Ovary (tissue), 9 donors: ENCODE results near the gene RPS6KA3. TPM values are rescaled to one million over a fixed set of nuclear protein-coding genes. Genes with fewer than 3 reads are reported as not detected.

Experiments used
- DNase-seq, 5 donors: peaks; one replicate each; pipeline ENCODE4 v3.0.0-alpha.2; 2019 to 2020
- H3K27ac ChIP-seq, 2 donors: fragments of 200-600 bp; one replicate each; pipeline versions ENCODE4 v1.5.1 to v1.8.0; 2019 to 2022
- H3K27me3 ChIP-seq: fragments of 200-600 bp; one replicate; pipeline ENCODE4 v1.8.0; 2022
- H3K36me3 ChIP-seq: fragments of 200-600 bp; sonication (generic); one replicate; pipeline ENCODE4 v1.5.1; 2019
- H3K4me1 ChIP-seq: one replicate; pipeline ENCODE4 v1.8.1; 2013; ENCODE audit warnings: mild to moderate bottlenecking, moderate library complexity; ENCODE audit not compliant: insufficient read depth
- H3K4me3 ChIP-seq: fragments of 200-600 bp; sonication (generic); one replicate; pipeline ENCODE4 v1.5.1; 2017
- H3K9me3 ChIP-seq, 2 donors: fragments of 200-600 bp in 1 of 2; sonication (generic) in 1 of 2; one replicate each; pipeline versions ENCODE4 v1.5.1 to v1.8.1; 2013 to 2019; ENCODE audit warnings: mild to moderate bottlenecking in 1 of 2, moderate library complexity in 1 of 2
- CTCF ChIP-seq, 3 donors: fragments of 450-650 bp in 2 of 3; fragments of 200-600 bp in 1 of 3; IDR thresholded peaks; one replicate each; pipeline versions ENCODE4 v1.5.1 to v1.8.0; 2016 to 2022; ENCODE audit warnings: antibody characterized with exemption in 3 of 3, mild to moderate bottlenecking in 1 of 3
- EP300 ChIP-seq: sonication (generic); formaldehyde crosslinking; IDR thresholded peaks from one replicate; pipeline ENCODE4 v1.6.1; 2017; ENCODE audit warnings: antibody characterized with exemption
- POLR2A ChIP-seq: fragments of 450-650 bp; IDR thresholded peaks from one replicate; pipeline ENCODE4 v1.6.1; 2017; ENCODE audit warnings: antibody characterized with exemption, mild to moderate bottlenecking, moderate library complexity
- WGBS, 3 donors: extraction: QIAGEN DNeasy Blood & Tissue Kit in 1 of 3; methylation state at CpG; one replicate each; pipeline versions ENCODE4 v1.1.5 to v1.1.7; 2013 to 2017; 5-methylcytosine and 5-hydroxymethylcytosine counted together
- intact Hi-C, 4 donors: fragments of 100-400 bp; cut with DNase I; formaldehyde crosslinking; loops; one replicate each; pipeline versions ENCODE4 v1.11.0 to v1.15.1; 2022 to 2023
- polyA plus RNA-seq, 2 donors: library from polyadenylated mRNA; stranded (reverse); fragments of 200-250 nt in 1 of 2; fragments of 350-450 nt in 1 of 2; fragmentation: Illumina TruSeq in 1 of 2; extraction: RNeasy Lipid Tissue Mini Kit (QIAGEN cat#74804) in 1 of 2; gene quantifications; one replicate each; pipeline ENCODE4 v1.2.3, GENCODE V29; 2013 to 2014
- total RNA-seq, 7 donors: library from RNA; depleted of rRNA in 2 of 7; stranded (reverse); fragments of >200 nt in 2 of 7; fragmentation: NEBNext Ultra II Directional in 3 of 7; extraction: Animal tissue kit (Norgen Biotek cat#: 25700) in 3 of 7; gene quantifications; one replicate each; pipeline versions ENCODE4 v1.1.0 to v1.2.4, GENCODE V29; 2016 to 2023
- donor health status: DM: no; HTN: no; CAD: no; lungs with moderate emphysema.
- donor health status: DM: no; HTN: no; CAD: no.
- donor health status: Bipolar disorder and iron deficiency.
- donor health status: DM: yes; HTN: yes; CAD: no.
- donor health status: DM: no; HTN: no; CAD: no.
- donor health status: DM: yes; HTN: yes; CAD: no.

RPS6KA3 gene
- total and polyA plus RNA-seq, 9 donors: 10.1 to 30.3 (median 26.6) TPM

- intact Hi-C loops: loop anchor here in 1 of 4 donors (5.0 kb wide), 1 partner anchor 124 kb away; the partner anchor contains the start of gene RPS6KA3
- Histone ChIP-seq H3K27me3 (no peaks in the 10 kb centered on the region), H3K36me3 (no peaks in the 10 kb centered on the region), H3K4me3 (no peak overlapping the region), H3K27ac (peak overlapping the region in 1 of 2 donors; percentile 53), H3K4me1 (peaks cover 7% of the 10 kb centered on the region), H3K9me3 (no peaks in the 10 kb centered on the region)
- TF ChIP-seq POLR2A (no peak), CTCF (IDR thresholded peaks at IDR 0.05) (no peak), EP300 (no peak)
- DNase-seq: no peak
- 42 to 50% (median 44%) methylated on average over 6 of the region's 6 CpGs for WGBS, 3 donors
Observed at GRCh38 chrX:20143111-20143510, 123.6 kb downstream of the RPS6KA3 start.

- WGBS, 3 donors: 1 to 2% (median 1%) methylated on average over 40 to 82 of the region's 82 CpGs
- peaks cover 8% of the 10 kb centered on the region for H3K4me1 ChIP-seq
- TF ChIP-seq EP300: peak; percentile 2
- TF ChIP-seq CTCF (IDR thresholded peaks at IDR 0.05): peak in 1 of 3 donors; percentile 39
- peak; percentile 96 for TF ChIP-seq POLR2A
- H3K27ac ChIP-seq: peak within 1 kb of the TSS; percentile 87 to 93
- peak within 1 kb of the TSS; percentile 65 for H3K4me3 ChIP-seq
- H3K9me3 ChIP-seq: no peaks in the 10 kb centered on the region
- H3K27me3 ChIP-seq: no peaks in the 10 kb centered on the region
- peak; percentile 99 for DNase-seq
- H3K36me3 ChIP-seq: no peaks in the 10 kb centered on the region
- intact Hi-C loops: loop anchor here in 1 of 4 donors (5.0 kb wide), 1 partner anchor 126 kb away; the partner anchor contains the start of gene RPS6KA3
Observed at GRCh38 chrX:20141281-20142220, 125.2 kb downstream of the RPS6KA3 start, which contains the start of gene EIF1AX. EIF1AX (minus strand) TSS chrX:20141838; CDS start chrX:20141640, 198 bp downstream.

GRCh38 chrX:20140420-20140819 lies 126.3 kb downstream of the RPS6KA3 start:
- Histone ChIP-seq H3K36me3 (no peaks in the 10 kb centered on the region), H3K9me3 (no peaks in the 10 kb centered on the region), H3K4me3 (peak overlapping the region; percentile 65), H3K4me1 (peaks cover 8% of the 10 kb centered on the region), H3K27me3 (no peaks in the 10 kb centered on the region), H3K27ac (no peak overlapping the region)
- no peak for TF ChIP-seq EP300
- no peak for TF ChIP-seq POLR2A
- TF ChIP-seq CTCF (IDR thresholded peaks at IDR 0.05): no peak
- intact Hi-C loops: loop anchor here in 1 of 4 donors (5.0 kb wide), 1 partner anchor 127 kb away; the partner anchor contains the start of gene RPS6KA3
- 15 to 22% (median 21%) methylated on average over 3 of the region's 3 CpGs for WGBS, 3 donors
- no peak for DNase-seq

- Histone ChIP-seq H3K9me3 (no peaks in the 10 kb centered on the region), H3K36me3 (no peaks in the 10 kb centered on the region), H3K27me3 (no peaks in the 10 kb centered on the region), H3K4me3 (peak overlapping the region; percentile 65), H3K27ac (no peak overlapping the region), H3K4me1 (peaks cover 8% of the 10 kb centered on the region)
- intact Hi-C loops: loop anchor here in 1 of 4 donors (5.0 kb wide), 1 partner anchor 127 kb away; the partner anchor contains the start of gene RPS6KA3
- no peak for DNase-seq
- WGBS, 3 donors: 53 to 72% (median 60%) methylated on average over 2 of the region's 2 CpGs
- TF ChIP-seq CTCF (IDR thresholded peaks at IDR 0.05) (no peak), EP300 (no peak), POLR2A (no peak)
Observed at GRCh38 chrX:20139966-20140365, 126.7 kb downstream of the RPS6KA3 start.
